ENCODE data around the gene CKAP2. TPM values are rescaled to one million over a fixed set of nuclear protein-coding genes. Genes with fewer than 3 reads are reported as not detected.

Gene CKAP2
- polyA plus RNA-seq, 2 of the 4 experiments (the other 2 are of a cell fraction), result 24.5 to 30.5 TPM

- TF ChIP-seq E2F6 (IDR thresholded peaks at IDR 0.05; ENCODE audit: borderline replicate concordance, low read depth), result no peak
- no peak for TF ChIP-seq HDAC2 (IDR thresholded peaks at IDR 0.05)
- no peak for TF ChIP-seq ATOH8 (CRISPR knock-in tag; IDR thresholded peaks at IDR 0.05; ENCODE audit: low read depth)
- Histone ChIP-seq H3K9me3 (no peaks in the 10 kb centered on the region), H3K4me2 (no peak overlapping the region), H3K27ac (no peak overlapping the region), H3K4me3 (no peak overlapping the region), H3K4me1 (peaks cover 22% of the 10 kb centered on the region)
- no peak for FAIRE-seq
- 65% methylated on average over 1 of the region's 1 CpG for WGBS (ENCODE audit: missing lambda C conversion rate)
- ChIA-PET CTCF (interaction anchor here (1.0 to 1.3 kb wide), 2 partner anchors 31 to 32 kb away, joined by 3 to 5 read pairs; no protein-coding TSS in a partner anchor), POLR2A (no interaction called here)
- DNase-seq (ENCODE audit: low read depth in 1 of 2, low spot score in 1 of 2), result no peak
- no peak for ATAC-seq
Measured at GRCh38 chr13:52419080-52419479, 36.2 kb upstream of the CKAP2 start.

- ChIA-PET CTCF (interaction anchor here (3.9 kb wide), 1 partner anchor 29 kb away, joined by 25 read pairs; the partner anchor contains the start of gene VPS36), POLR2A (no interaction called here)
- no peak overlapping the region for H3K4me2 ChIP-seq
- no peaks in the 10 kb centered on the region for H3K9me3 ChIP-seq
- TF ChIP-seq HDAC2 (IDR thresholded peaks at IDR 0.05) (no peak), RNF2 (IDR thresholded peaks at IDR 0.05; ENCODE audit: borderline replicate concordance, low read depth) (no peak), MAZ (IDR thresholded peaks at IDR 0.05; ENCODE audit: borderline replicate concordance, low read depth, low read length) (no peak), HES2 (IDR thresholded peaks at IDR 0.05) (no peak), CHD2 (IDR thresholded peaks at IDR 0.05; ENCODE audit: low read length, partially characterized antibody) (no peak), CTCF (IDR thresholded peaks at IDR 0.05) (no peak), ATOH8 (CRISPR knock-in tag; IDR thresholded peaks at IDR 0.05; ENCODE audit: low read depth) (no peak), HEYL (CRISPR knock-in tag; IDR thresholded peaks at IDR 0.05) (no peak)
- DNase-seq (ENCODE audit: low read depth in 1 of 2, low spot score in 1 of 2) (no peak), FAIRE-seq (no peak), ATAC-seq (no peak)
- no peak overlapping the region for H3K4me3 ChIP-seq
- H3K27ac ChIP-seq, result no peak overlapping the region
- WGBS (ENCODE audit: missing lambda C conversion rate), result 97% methylated on average over 3 of the region's 3 CpGs
- peaks cover under 1% of the 10 kb centered on the region; the same call in 1 of the 3 replicates for H3K4me1 ChIP-seq
Measured at GRCh38 chr13:52421216-52421615, 34.1 kb upstream of the CKAP2 start.

GRCh38 chr13:52428295-52428694, 27.0 kb upstream of the CKAP2 start:
- FAIRE-seq, result no peak
- H3K9me3 ChIP-seq, result no peaks in the 10 kb centered on the region
- H3K4me1 ChIP-seq, result peaks cover 18% of the 10 kb centered on the region
- H3K4me3 ChIP-seq, result no peak overlapping the region
- 17% methylated on average over 2 of the region's 2 CpGs for WGBS (ENCODE audit: missing lambda C conversion rate)
- DNase-seq (ENCODE audit: low read depth in 1 of 2, low spot score in 1 of 2), result peak in 1 of 2 experiments; percentile 49
- ATAC-seq, result peak in 1 of 2 experiments; percentile 69; a peak in 3 of 6 replicates
- CTCF ChIA-PET, result interaction anchor here (1.3 to 1.6 kb wide), 2 partner anchors 22 to 23 kb away, joined by 8 read pairs; no protein-coding TSS in a partner anchor
- POLR2A ChIA-PET, result interaction anchor here (1.4 to 1.8 kb wide), 4 partner anchors 17 to 23 kb away, joined by 4 to 10 read pairs (median 6); partner anchors contain the start of genes THSD1 and VPS36
- H3K4me2 ChIP-seq, result peak overlapping the region; percentile 58
- H3K27ac ChIP-seq, result peak overlapping the region; percentile 11 to 63; a peak in 4 of 6 replicates
- no peak for TF ChIP-seq HMGXB4 (CRISPR knock-in tag; IDR thresholded peaks at IDR 0.05; ENCODE audit: borderline replicate concordance)
- TF ChIP-seq ZFP36 (IDR thresholded peaks at IDR 0.05; ENCODE audit: borderline replicate concordance, partially characterized antibody), result no peak
- TF ChIP-seq PBX3 (IDR thresholded peaks at IDR 0.05), result no peak
- no peak for TF ChIP-seq NR3C1 (IDR thresholded peaks at IDR 0.05)
- TF ChIP-seq HOXB5 (CRISPR knock-in tag; IDR thresholded peaks at IDR 0.05), result no peak
- no peak for TF ChIP-seq ELK1 (IDR thresholded peaks at IDR 0.05; ENCODE audit: low read depth, low read length)
- no peak for TF ChIP-seq FOXS1 (CRISPR knock-in tag; IDR thresholded peaks at IDR 0.05)
- TF ChIP-seq RAD21 (conservative IDR thresholded peaks at IDR 0.05 in 1 of 2, IDR thresholded peaks at IDR 0.05 in 1 of 2), result no peak
- TF ChIP-seq SMC3 (IDR thresholded peaks at IDR 0.05), result no peak
- TF ChIP-seq ZC3H11A (IDR thresholded peaks at IDR 0.05), result no peak
- TF ChIP-seq KDM5A (IDR thresholded peaks at IDR 0.05), result no peak
- TF ChIP-seq MAX (IDR thresholded peaks at IDR 0.05), result 0 out of 2 replicates have a peak, but pooled peaks have one; percentile 14
- TF ChIP-seq POLR2AphosphoS2 (conservative IDR thresholded peaks at IDR 0.05; ENCODE audit: low read length), result no peak
- TF ChIP-seq CEBPB (IDR thresholded peaks at IDR 0.05), result no peak
- no peak for TF ChIP-seq MAFK (IDR thresholded peaks at IDR 0.05; ENCODE audit: partially characterized antibody)
